ENCODE measurements around the gene SEMA6B. TPM values are rescaled to one million over a fixed set of nuclear protein-coding genes. Genes with fewer than 3 reads are reported as not detected.

SEMA6B gene
- total and polyA plus RNA-seq, 2 of the 4 experiments (the other 2 are of a cell fraction) = 0.18 to 0.72 TPM

GRCh38 chr19:4543842-4544647 lies 15.4 kb downstream of the SEMA6B start:
- H3K36me3 ChIP-seq (ENCODE audit: control insufficient read depth, insufficient read depth, low read length) = no peaks in the 10 kb centered on the region
- BruUV-seq (replicated peaks) = no TSS peak
- H2BK15ac ChIP-seq (ENCODE audit: low read depth, low read length) = no peak overlapping the region
- ATAC-seq (ENCODE audit: low read depth) (no peak), DNase-seq (no peak)
- no peak overlapping the region for H4K8ac ChIP-seq (ENCODE audit: low read depth in 2 of 2, low read length in 2 of 2)
- no peak overlapping the region for H3K27ac ChIP-seq (ENCODE audit: insufficient read depth, low read length)
- H2BK120ac ChIP-seq (ENCODE audit: low read depth, low read length) = no peak overlapping the region
- WGBS, 2 experiments (ENCODE audit: extremely low coverage in 2 of 2, insufficient read length in 1 of 2) = 95% methylated on average over 52 of the region's 87 CpGs; no CpG with 5 or more reads in 1 of the 2 experiments
- no peak overlapping the region for H3K23ac ChIP-seq (ENCODE audit: low read depth, low read length)
- dilution Hi-C loops (cut with HindIII; ENCODE audit: low sequenced_read_pairs, unreplicated experiment) = no loop called here
- H2BK5ac ChIP-seq (ENCODE audit: low read depth, low read length, poor library complexity, severe bottlenecking) = no peak overlapping the region
- H2AFZ ChIP-seq (replicated peaks; ENCODE audit: low read length, poor library complexity) = no peak overlapping the region
- H2AK9ac ChIP-seq (replicated peaks; ENCODE audit: low read depth, low read length, poor library complexity) = no peak overlapping the region
- H3K56ac ChIP-seq (ENCODE audit: extremely low read depth, insufficient read depth, low read length) = no peak overlapping the region
- H3K27me3 ChIP-seq (ENCODE audit: control insufficient read depth, insufficient read depth, low read length) = peaks cover 9% of the 10 kb centered on the region; the same call in 1 of the 2 replicates
- no peak overlapping the region for H2BK20ac ChIP-seq (ENCODE audit: low read depth, low read length)
- CTCF ChIA-PET = no interaction called here
- TF ChIP-seq SMC3 (IDR thresholded peaks at IDR 0.05; ENCODE audit: low read depth, low read length) (no peak), CTCF (conservative IDR thresholded peaks at IDR 0.05; ENCODE audit: low read depth, low read length) (no peak), NFE2L2 (IDR thresholded peaks at IDR 0.05; ENCODE audit: low read depth, low read length) (no peak), MXI1 (IDR thresholded peaks at IDR 0.05; ENCODE audit: borderline replicate concordance, low read depth, low read length) (no peak), MAFK (IDR thresholded peaks at IDR 0.05; ENCODE audit: low read depth, low read length) (no peak), RFX5 (IDR thresholded peaks at IDR 0.05; ENCODE audit: low read depth, low read length) (no peak), RCOR1 (IDR thresholded peaks at IDR 0.05; ENCODE audit: insufficient replicate concordance, low read length) (no peak), MAZ (IDR thresholded peaks at IDR 0.05; ENCODE audit: borderline replicate concordance, low read depth, low read length) (no peak), USF2 (IDR thresholded peaks at IDR 0.05; ENCODE audit: low read depth, low read length) (no peak)
- POLR2A ChIA-PET (ENCODE audit: unreplicated experiment) = no interaction called here
- no peaks in the 10 kb centered on the region for H3K9me1 ChIP-seq (ENCODE audit: insufficient read depth, low read length)
- no peak overlapping the region for H2AK5ac ChIP-seq (ENCODE audit: low read depth, low read length)
- no peak overlapping the region for H3K14ac ChIP-seq (replicated peaks; ENCODE audit: low read depth, low read length)
- intact Hi-C loops (cut with micrococcal nuclease) = no loop called here
- H3K4me3 ChIP-seq (ENCODE audit: insufficient read depth, low read depth, low read length) = no peak overlapping the region
- H4K91ac ChIP-seq (ENCODE audit: insufficient read depth, low read depth, low read length) = no peak overlapping the region
- peaks cover 6% of the 10 kb centered on the region for H3K9me3 ChIP-seq (ENCODE audit: control insufficient read depth, insufficient read depth, low read length)
- no peak overlapping the region for H3K9ac ChIP-seq (ENCODE audit: low read depth, low read length)
- in situ Hi-C loops (cut with MboI; ENCODE audit: low sequenced_read_pairs) = no loop called here
- no peak overlapping the region for H3K4me2 ChIP-seq (ENCODE audit: low read depth, low read length)
- H3K4me1 ChIP-seq (ENCODE audit: control insufficient read depth, insufficient read depth, low read length) = no peaks in the 10 kb centered on the region
- H3K79me1 ChIP-seq (ENCODE audit: low read depth in 1 of 2, low read length in 2 of 2) = no peaks in the 10 kb centered on the region
- H3K4ac ChIP-seq (ENCODE audit: low read depth, low read length) = no peak overlapping the region
- no peak overlapping the region for H3K18ac ChIP-seq (ENCODE audit: low read depth, low read length)
- no peak overlapping the region for H4K5ac ChIP-seq (ENCODE audit: low read depth, low read length)
- no peaks in the 10 kb centered on the region for H4K20me1 ChIP-seq (ENCODE audit: insufficient read depth, low read length)
